GM12875 (cell line): ENCODE results near the gene RNASE7.

Experiments
- H3K4me3 ChIP-seq: one replicate; pipeline ENCODE4 v1.5.1; 2011; ENCODE audit warnings: low read depth, low read length, control low read depth
- TF ChIP-seq, protein P1 (sequence below): IDR thresholded peaks from 2 replicates; pipeline ENCODE4 v1.5.1; 2011; ENCODE audit warnings: low read depth, mild to moderate bottlenecking, control low read depth, inconsistent platforms, low read length, moderate library complexity, borderline replicate concordance; ENCODE audit not compliant: insufficient read depth

RNASE7 gene

DNA sequence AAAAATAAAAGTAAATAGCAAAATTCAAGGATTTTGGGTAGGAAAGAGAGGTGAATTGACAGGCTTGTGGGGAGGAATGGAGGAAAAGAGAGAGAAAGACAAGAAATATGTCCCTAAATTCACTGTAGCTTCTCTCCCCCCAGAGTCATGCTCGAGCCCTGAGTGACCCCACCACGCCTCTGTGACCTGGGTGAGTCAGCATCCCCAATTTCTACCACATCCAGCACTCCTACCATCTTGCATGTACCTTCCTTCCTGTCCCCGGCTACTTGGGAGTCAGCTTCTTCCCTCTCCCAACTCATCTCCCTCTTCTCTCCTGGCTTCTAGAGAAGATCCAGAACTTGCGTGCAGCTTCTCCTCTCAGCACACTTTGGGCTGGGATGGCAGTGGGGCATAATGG, 46.5 kb downstream of the RNASE7 start:
- TF ChIP-seq, protein P1, sequence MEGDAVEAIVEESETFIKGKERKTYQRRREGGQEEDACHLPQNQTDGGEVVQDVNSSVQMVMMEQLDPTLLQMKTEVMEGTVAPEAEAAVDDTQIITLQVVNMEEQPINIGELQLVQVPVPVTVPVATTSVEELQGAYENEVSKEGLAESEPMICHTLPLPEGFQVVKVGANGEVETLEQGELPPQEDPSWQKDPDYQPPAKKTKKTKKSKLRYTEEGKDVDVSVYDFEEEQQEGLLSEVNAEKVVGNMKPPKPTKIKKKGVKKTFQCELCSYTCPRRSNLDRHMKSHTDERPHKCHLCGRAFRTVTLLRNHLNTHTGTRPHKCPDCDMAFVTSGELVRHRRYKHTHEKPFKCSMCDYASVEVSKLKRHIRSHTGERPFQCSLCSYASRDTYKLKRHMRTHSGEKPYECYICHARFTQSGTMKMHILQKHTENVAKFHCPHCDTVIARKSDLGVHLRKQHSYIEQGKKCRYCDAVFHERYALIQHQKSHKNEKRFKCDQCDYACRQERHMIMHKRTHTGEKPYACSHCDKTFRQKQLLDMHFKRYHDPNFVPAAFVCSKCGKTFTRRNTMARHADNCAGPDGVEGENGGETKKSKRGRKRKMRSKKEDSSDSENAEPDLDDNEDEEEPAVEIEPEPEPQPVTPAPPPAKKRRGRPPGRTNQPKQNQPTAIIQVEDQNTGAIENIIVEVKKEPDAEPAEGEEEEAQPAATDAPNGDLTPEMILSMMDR: no peak
- no peak overlapping the region for H3K4me3 ChIP-seq

DNA sequence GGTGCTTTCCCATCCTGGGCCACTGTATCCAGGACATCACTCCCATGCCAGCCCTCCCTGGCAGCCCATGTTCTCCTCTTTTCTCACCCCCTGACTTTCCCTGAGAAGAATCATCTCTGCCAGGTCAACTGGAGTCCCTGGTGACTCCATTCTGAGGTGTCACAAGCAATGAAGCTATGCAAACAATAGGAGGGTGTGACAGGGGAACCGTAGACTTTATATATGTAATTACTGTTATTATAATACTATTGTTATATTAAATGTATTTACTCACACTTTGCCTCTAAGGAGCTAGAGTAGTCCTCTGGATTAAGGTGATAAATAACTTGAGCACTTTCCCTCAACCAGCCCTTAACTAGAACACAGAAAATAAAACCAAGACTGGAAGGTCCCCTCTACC, 47.1 kb downstream of the RNASE7 start:
- TF ChIP-seq, protein P1: no peak
- H3K4me3 ChIP-seq: no peak overlapping the region

DNA sequence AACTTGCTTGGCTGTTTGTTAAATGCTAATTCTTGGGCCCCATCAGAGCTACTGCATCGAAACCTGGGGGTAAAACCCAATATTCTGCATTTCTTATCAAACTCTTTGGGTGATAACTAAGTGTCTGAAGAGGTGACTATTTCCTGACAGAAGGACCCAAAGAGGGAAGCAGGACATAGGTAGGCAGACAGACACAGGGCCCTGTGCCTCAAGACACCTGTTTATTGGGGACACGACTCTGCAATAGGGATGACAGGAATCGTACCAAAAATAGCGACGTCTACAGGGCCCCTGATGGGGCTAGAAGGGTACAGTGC, 47.7 kb downstream of the RNASE7 start:
- no peak overlapping the region for H3K4me3 ChIP-seq
- TF ChIP-seq, protein P1: no peak

DNA sequence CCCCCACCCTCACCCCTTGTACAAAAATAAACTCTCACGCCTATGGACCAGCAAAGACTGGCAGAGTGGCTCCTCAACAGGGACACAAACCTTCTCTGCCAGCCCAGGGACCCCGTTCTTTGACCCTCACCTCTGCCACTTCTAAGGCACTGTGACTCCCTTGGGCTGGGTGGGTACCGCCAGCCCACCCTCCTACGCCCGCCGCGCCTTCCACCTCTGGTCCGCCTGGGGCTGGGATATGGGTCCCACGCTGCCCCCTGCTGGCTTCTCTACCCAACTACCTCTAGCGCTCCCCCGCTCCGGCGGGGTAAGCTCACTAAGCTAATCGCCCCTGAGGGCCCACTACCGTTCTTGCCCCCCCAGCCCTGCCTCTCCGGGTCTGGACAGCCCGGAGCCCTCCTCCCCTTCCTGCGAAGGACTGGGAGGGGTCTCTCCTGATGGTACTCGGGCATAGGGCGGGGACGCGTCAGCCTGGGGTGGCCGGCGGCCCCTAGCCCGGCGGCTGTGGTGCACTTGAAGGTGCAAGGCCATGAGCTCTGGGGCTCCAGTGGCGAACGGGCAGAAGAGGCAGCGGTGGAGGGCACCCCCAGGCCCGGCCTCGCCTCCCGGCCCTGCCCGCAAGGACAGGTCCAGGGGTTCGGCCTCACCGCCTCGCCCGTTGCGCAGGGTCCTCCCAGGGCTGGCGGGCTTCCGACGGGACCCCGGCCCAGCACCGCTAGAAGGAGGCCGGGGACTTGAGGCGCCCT, 48.2 kb downstream of the RNASE7 start:
- no peak overlapping the region for H3K4me3 ChIP-seq
- TF ChIP-seq, protein P1: peak; percentile 43; the same call in 1 of the 2 replicates

DNA sequence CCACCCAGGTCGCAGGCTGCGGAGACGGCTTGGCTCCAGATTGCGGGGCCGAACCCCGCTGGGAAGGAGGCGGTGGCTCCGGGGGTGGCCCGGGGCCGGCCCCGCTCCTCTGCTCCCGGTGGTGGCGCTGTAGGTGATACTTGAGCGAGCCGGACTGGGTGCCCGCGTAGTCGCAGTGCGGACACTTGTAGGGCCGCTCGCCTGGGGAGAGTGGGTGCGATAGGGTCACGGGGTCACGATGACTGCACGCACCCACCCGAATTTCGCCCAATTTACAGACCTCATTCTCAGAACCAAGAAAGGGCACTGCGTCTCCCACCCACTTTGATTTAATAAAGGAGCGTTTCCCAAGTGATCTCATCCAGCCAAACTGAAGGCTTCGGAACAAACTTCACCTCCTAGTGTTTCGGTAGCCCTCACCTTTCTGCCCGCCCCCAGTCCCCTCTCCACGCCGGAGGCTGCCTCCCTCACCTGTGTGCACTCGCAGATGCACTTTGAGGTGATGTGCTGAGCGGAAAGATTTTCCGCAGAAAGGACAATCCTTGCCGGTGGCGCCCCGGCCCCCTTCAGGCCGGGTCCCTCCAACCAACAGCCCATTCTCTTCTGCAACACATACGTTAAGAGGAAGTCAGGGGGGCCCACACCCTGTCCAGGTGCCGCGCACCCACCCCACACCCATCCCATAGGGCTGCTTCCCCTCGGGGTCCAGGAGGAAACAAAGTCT, 48.9 kb downstream of the RNASE7 start:
- H3K4me3 ChIP-seq: no peak overlapping the region
- TF ChIP-seq, protein P1: no peak

DNA sequence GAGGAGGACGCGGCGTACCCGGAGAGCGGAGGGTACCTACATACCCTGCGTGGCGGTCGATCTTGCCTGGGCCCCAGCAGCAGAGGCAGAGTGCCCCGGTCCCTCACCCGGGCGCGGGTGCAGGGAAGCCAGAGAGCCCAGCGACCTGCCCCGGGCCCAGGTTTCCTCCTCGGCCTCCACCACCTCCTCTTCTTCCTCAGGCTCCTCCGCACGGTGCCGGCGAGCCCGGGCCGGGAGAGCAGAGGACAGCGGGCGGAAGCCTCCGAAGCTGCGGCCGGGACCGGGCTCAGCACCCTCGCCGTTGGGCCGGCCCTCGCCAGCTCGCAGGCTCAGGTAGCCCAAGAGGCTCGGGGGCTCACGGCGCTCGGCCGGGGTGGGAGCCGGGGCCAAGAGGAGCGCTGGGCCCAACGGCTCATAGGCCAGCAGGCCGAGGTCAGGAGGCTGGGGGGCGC, 49.7 kb downstream of the RNASE7 start:
- TF ChIP-seq, protein P1: no peak
- no peak overlapping the region for H3K4me3 ChIP-seq

DNA sequence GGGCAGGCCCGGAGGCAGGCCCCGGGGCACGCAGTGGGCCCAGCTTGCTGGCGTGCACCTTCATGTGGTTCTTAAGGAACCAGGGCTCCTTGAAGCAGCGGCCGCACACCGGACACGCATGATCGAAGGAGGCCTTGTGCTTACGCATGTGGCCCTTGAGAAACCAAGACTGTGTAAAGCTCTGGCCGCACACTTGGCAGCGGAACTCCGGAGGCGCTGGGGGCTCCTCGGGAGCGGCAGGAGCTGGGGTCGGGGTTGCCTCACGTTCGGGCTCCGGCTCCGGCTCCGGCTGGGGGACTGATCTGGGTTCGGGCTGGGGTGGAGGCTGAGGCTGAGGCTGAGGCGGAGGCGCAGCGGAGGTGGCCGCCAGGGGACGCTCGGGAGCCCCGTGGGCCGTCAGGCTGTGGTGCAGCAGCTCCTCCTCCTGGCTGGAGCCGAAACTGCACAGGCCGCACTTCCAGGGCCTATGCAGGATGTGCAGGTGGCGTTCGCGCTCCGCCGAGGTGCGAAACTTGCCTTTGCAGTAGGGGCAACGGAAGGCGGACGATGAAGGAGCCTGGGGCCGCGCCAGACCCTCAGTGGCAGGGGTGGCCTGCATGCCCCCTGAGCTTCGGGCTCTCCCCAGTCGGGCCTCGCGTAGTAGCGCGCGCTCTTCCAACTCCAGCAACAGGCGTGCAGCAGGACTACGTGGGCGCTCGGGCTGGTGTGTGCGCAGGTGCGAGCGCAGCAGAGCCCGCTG, 50.3 kb downstream of the RNASE7 start:
- H3K4me3 ChIP-seq: no peak overlapping the region
- TF ChIP-seq, protein P1: peak; percentile 100
